ENCODE results near the gene GMNN.
"Not testable (repeated sequence)": the region's sequence is repeated elsewhere in the genome, so short reads cannot be mapped to it uniquely, and the experiment has no call there.

The GMNN gene

DNA sequence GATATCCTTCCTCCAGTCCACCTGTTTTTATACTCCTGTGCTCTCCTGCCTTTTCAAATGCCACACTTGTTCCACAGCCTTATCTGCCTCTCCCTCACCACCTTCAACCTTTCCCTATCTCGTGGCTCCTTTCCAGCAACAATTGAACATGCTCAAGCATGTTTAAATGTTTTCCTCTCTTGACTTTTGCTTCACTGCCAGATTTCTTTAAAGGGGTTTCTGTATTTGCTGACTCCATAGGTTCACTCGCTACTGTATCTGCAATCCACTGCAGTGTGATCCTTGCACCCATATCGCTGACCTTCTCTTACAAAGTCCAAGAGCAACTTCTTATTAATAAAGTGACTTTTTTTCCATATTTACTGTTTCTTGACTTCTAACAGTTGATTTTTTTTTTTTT lies 11.2 kb upstream of the GMNN start:
- DNase-seq, result no peak

DNA sequence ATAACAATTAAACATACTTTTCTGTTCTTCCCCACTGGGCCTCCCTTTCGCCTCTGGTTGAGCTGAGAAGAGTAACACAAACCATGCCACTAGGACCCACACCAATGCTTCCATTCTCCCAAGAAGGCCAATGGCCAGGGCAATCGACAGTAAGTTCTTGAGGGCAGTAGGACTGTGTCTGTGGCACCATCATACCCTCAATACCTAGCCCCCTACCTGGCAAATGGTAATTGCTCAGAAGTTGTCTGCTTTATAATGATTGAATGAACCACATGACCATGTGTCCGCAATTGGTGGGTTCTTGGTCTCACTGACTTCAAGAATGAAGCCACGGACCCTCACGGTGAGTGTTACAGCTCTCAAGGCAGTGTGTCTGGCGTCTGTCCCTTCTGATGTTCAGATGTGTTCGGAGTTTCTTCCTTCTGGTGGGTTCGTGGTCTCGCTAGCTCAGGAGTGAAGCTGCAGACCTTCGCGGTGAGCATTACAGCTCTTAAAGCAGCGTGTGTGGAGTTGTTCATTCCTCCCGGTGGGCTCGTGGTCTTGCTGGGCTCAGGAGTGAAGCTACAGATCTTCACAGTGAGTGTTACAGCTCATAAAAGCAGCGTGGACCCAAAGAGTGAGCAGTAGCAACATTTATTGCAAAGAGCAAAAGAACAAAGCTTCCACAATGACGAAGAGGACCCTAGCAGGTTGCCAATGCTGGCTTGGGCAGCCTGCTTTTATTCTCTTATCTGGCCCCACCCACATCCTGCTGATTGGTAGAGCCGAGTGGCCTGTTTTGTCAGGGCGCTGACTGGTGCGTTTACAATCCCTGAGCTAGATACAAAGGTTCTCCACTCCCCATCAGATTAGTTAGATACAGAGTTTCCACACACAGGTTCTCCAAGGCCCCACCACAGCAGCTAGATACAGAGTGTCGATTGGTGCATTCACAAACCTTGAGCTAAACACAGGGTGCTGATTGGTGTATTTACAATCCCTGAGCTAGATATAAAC lies 9.6 kb upstream of the GMNN start:
- DNase-seq, result not testable (repeated sequence)

DNA sequence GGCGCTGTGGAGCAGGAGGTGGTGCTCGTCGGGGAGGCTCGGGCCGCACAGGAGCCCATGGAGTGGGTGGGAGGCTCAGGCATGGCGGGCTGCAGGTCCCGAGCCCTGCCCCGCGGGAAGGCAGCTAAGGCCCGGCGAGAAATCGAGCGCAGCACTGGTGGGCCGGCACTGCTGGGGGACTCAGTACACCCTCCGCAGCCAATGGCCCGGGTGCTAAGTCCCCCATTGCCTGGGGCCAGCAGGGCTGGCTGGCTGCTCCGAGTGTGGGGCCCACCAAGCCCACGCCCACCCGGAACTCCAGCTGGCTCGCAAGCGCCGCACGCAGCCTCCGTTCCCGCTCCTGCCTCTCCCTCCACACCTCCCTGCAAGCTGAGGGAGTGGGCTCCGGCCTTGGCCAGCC lies 8.8 kb upstream of the GMNN start:
- not testable (repeated sequence) for DNase-seq

DNA sequence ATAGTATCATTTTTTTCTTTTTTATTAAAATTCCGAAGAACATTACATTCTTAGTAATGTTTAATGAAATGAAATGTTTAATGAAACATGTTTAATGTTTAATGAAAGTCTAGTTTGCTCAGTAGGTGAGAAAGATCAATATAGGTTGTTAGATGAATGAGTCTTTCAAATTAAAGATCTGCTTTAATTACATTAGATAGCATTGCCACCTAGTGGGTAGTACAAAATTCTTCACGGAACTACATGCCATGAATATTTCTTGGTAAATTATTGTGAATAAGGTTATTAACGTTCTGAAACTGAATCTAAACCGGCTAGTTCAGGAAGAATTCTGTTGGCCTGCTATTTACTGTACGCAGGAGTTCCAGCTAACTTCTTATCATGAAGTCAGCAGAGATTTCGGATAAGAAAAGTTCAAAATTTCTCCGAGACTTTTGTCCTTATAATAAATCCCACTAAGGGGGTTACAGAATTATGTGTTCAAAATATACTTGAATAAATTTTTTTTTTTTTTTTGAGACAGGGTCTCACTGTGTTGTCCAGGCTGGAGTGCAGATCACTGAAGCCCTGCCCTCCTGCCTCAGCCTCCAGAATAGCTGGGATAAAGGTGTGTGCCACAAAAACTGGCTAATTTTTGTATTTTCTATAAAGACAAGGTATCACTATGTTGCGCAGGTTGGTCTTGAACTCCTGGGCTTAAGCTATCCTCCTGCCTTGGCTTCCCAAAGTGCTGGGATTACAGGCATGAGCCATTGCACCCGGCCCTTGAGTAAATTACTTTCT lies 7.9 kb upstream of the GMNN start:
- DNase-seq, result no peak

DNA sequence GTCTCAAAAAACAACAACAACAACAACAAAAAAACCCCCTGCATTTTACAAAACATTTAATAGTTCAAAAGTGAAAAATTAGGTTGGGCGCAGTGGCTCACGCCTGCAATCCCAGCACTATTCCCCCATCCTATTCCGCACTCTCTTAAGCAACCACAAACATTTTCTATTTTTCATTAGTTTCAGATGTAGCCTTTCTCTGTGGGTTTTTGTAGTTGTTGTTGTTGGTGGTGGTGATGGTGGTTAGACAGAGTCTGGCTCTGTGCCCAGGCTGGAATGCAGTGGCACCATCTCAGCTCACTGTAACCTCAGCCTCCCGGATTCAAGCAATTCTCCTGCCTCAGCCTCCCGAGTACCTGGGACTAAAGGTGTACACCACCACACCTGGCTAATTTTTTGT lies 6.4 kb upstream of the GMNN start:
- DNase-seq, result no peak

DNA sequence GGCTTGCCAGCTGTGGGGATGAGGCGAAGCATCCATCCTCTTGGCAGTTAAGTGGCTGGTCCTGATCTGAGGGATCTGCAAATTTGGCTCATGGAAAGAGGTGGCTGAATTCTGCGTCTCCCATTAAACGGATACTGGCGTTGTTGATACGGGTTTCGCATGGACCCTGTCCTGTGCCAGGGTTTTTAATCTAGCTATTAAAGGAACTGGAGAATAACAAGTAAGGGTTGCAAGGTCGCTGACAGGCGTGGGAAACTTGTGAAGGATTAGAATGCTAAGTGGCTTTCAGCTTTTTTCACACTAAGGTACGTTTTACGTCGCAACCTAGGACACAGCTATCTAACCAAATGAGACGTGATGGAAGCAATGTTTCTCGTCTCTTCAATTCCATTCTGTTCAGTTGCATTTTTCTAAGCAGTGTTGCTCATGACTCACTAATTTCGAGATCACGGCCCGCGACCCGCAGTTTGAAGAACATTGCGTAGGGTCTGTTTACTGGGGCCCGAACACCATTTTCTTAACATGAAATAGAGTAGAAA lies 852 bp downstream of the GMNN start:
- peak in 1 of 2 donors; percentile 5 for DNase-seq

DNA sequence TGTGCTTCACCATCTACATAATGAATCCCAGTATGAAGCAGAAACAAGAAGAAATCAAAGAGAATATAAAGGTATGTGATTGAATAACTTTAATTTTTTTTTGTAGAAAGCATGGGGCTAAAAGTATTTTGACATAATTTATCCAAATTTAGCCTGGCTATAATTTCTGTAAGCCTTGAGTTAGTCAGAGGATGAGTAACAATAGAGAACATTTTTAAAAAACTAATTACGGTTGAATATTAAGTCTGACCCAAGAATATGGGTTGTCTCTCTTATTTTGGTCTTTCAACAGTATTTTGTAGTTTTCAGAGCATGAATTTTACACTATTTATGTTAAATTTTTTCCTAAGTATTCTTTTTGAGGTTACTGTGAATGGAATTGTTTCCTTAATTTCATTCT lies 2.5 kb downstream of the GMNN start:
- DNase-seq, result no peak

DNA sequence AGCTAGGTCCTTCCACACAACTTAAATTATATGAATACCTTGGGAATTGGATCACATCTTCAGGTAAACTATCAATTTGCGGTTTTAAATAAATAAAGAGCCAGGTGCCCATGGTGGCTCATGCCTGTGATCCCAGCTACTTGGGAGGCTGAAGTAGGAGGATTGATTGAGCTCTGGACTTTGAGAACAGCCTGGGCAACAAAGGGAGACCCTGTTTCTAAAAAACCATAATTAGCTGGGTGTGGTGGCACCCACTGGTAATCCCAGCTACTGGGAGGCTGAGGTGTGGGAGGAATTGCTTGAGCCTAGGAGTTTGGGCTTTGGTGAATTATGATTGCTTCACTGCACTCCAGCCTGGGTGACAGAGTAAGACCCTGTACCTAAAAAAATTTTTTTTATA lies 3.4 kb downstream of the GMNN start:
- no peak for DNase-seq

DNA sequence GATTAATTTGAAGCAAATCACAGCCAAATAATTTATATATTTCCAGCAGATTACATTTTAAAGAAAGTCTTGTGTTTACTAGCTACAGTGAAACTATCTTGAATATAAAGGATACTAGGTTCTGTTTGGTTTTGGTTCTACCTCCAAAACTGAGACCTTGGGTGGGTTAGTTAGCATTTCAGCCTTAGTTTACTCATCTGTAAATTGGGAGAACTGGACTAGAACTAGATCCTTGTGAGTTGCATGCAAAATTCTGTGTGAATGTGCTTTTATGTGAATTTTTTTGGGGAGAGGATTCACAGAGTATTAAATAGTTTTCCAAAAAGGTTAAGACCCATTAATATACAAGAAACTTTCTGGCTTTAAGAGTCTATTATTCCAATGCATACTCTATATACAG lies 4.1 kb downstream of the GMNN start:
- no peak for DNase-seq

DNA sequence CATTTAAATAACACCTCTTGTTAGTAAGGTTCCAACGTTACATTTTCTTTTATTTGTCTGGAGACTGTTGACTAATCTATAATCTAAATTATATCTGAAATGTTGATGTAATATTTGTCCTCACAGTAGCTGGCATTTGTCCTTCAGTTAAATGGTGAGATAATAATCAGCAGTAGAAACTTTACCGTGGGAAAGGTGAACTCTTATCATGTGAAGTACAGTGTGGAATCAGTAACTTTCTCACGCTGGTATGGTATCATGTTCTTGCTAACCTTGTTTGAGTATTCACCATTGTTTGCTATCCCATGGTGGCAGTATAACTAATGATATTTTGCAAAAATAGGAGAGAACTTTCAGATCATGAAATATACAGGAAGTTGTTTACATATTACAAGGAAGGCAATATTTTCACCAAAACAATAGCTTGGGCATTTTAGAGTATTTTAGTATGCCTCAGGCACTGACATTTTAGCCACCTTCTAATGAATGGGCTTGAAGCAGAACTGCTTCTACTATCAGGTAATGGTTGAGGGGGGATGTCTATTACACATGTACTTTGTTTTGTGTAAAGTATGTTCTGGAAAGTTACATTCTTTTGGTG lies 4.8 kb downstream of the GMNN start:
- DNase-seq, result no peak

DNA sequence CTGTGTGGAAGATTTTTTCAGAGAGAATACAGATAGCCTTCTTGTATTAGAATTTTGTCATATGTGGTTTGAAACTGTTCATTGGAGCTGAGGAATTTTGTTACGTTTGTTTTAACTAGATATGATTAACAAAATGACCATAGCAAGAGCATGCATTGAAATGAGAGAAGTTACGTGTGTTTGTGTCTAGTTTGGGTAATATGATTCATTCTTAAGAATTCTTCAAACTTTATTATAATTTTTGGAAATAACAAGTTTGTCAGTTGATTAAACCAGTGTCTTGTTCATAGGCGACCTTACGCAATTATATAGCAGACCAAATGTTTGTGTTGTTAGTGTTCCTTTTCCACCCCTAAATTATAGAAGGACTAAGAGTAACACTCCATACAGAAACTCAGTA lies 5.5 kb downstream of the GMNN start:
- DNase-seq, result no peak

DNA sequence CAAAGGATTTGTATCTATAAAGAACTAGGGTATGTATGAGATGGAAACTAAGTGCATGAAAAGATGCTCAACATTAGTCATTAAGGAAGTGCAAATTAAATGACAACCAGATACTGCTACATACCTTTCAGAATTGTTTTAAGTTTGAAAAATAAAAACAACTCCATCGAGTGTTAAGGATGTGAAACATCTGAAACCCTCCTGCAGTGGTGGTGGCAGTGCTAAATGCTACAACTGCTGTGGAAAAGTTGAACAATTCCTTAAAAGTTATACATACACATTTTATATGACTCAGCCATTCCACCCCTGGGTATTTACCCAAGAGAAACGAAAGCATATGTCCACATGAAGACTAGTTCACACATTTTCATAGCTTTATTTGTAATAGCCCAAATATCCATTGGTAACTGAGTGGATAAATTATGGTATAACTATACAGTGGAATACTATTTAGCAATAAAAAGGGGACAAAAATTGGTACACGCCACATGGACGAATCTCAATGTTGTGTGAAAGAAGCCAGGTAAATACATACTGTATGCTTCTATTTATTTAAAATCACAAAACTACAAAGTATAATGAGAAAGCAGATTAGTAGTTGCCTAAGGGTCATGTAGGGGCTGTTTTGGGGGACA lies 13.4 kb downstream of the GMNN start:
- no peak for DNase-seq

DNA sequence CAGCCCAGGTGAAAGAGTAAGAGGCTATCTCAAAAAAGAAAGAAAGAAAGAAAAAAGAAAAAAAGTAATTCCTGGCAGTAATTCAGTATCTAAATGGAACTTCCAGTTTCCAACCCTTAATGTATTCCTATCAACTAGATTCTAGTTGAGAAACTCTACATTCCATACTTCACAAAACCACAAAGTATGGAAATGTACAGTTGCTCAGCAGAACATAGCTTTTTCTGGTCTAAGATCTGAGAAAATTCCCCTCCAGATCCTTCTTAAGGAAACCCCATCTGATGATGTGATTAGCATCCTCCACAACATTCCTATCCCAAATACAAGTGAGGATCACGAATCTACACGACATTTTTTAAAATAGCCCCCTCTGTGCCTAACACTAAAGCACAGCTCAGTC lies 20.4 kb downstream of the GMNN start:
- DNase-seq, result no peak

DNA sequence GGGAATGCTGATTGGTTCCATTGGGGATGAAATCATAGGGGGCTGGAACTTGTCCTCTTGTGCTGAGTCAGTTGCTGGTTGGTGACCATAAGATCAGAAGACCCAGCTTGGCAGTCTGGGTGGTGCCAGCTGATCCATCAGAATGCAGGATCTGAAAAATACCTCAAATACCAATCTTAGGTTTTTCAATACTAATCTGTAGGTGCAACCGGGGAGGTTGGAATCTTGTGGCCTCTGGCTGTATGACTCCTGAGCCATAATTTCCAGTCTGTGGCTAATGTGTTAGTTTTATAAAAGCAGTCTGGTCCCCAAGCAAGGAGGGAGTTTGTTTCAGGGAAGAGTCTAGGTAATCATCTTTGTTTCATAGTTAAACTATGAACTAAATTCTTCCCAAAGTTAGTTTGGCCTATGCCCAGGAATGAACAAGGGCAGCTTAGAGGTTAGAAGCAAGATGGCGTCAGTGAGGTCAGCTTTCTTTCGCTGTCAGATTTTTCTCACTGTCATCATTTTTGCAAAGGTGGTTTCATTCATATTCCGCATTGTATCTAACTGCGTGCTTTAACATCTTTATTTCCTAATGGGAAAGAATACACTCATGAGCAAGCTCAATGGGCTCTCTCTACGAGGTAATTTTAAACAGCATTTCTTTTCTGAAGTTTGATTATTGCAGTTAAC lies 22.0 kb downstream of the GMNN start:
- no peak for DNase-seq

DNA sequence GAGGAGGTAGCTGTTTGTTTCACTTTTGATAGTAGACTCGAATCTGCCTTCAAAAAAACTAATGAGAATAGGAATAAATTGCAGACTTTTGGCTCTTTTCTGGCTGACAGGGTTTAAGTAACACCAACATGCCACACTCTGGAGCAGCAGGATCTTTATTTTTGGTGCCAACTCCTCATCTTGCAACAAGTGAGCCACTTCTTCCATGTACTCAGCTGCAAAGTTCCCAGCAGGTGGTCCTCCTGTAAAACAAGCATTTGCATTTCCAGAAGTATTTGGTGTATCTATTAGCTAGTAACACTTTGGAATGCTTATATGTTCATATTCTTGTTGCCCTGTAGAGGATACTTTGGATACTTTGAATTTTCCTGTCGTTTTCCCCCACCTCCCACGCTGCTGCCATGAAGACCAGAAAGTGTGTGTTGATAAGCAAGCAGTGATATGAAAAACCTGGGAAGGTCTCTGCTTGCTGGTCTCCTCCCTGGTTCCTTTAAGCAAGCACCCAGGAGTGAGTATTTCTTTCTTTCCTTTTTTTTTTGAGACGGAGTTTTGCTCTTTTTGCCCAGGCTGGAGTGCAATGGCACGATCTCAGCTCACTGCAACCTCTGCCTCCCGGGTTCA lies 23.0 kb downstream of the GMNN start:
- no peak for DNase-seq

DNA sequence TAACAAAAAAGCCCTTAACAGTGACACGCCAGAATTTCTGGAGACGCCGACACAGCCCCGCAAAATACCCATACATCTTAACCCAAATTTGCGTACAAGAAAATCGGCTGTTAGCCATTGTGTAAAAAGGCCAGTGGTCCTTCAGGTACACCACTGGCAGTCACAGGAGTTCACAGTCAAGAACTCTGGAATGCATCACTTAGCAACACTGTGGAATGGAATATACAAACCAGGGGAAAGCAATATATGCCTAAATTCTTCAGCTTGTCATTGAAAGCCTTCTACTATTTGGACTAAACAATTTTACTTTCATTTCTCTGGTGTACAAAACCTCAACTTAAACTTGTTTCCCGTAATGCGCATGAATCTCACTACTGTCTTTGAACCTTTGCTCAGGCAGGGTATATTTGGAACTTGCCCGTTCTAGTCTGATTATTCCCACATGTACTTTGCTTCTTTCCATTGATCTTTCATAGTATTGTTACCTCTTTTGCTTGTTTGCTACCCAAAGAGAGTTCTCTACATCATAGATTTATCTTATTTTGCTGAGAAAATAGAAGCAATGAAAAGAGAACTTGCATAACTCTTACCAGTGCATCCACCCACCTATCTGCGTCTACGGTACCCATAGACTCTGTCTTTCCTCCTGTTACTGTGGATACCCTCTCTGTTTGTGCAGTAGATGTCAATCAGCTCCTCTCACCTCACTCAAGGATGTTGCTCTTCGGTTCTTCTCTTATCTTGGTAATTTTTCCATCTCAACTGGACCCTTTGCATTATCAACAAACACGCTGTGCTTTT lies 24.2 kb downstream of the GMNN start, which contains the start of gene ARMH2:
Gene ARMH2 (minus strand): TSS at position 178 of the 801 bp plus-strand sequence. CDS start 60 bp downstream, at position 118.
- DNase-seq, result no peak

DNA sequence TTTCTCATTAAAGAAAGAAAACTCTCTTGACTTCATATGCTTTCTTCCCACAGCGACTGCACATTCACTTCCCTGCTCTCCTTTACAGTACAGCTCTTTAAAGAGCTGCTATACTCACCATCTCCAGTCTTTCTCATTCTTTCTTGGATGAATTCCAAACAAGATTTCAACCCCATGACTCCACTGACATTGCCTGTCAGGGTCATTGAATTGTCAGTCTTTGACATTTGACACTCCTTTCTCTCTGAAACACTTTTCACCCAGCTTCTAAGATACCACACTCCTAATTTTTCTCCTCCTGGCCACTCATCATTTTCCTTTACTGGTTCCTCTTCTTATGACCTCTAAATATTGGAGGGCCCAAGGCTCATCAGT lies 24.8 kb downstream of the GMNN start:
- DNase-seq, result no peak

DNA sequence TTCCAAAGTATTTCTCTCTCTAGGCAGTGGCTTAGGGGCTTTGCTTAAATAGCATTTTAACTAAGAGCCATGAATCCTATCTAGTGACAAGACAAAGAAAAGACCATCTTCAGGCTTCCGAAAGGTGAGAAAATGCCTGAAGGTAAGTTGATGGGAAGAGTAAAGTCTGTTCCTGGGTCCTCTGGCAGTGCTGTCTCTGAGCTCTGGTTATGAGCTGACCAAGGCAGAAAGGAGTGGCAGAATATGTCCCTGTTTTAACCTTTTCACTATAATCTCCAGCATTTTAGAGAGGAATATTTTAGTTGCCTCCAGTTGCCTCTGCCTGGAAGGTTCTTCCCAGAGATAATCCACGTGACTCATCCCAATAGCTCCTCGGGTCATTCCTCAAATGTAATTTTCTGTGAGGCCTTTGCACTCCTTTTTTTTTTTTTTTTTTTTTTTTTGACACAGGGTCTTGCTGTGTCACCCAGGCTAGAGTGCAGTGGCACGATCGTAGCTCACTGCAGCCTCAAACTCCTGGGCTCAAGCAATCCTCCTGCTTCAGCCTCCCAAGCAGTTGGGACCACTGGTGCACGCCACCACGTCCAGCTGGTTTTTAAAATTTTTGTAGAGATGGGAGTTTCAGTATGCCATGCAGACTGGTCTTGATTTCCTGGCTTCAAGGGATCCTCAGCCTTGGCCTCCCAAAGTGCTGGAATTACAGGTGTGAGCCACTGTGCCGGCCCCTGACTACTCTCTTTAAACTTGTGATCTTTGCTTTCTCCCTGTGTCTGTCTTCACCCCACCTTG lies 27.7 kb downstream of the GMNN start:
- no peak for DNase-seq

DNA sequence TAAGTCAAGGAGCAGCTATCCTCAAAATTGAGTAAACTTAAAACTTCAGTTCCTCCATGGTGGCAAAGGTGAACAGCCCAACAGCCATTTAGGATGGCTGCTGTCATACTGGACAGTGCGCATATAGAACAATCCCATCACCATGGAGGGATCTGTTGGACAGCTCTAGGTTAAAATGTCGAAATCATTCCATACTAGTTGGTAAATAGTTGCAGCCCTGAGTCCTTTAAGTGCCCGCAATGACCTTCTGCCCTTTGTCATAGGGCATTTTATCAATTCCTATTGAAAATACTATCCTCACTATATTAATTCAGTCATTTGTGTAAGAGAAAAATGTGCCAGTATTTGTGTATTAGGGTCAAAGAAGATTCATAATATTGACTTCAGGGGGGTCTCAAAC lies 32.8 kb downstream of the GMNN start:
- DNase-seq, result no peak

DNA sequence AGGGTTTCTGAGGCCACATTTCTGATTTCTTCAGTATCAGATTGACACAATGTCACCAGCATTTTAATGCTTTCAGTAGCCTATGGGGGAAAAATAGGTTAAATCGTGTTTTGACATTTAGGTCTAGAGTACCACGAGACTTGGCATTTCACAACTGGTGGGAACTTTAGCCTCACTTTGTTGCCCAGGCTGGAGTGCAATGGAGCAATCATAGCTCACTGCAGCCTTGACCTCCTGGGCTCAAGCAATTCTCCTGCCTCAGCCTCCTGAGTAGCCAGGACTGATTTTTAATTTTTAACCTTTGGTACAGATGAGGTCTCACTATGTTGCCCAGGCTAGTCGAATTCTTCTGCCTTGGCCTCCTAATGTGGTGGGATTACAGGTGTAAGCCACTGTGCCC lies 35.0 kb downstream of the GMNN start:
- DNase-seq, result no peak
